Astrocyte of the spinal cord (primary cell): ENCODE data around the gene MRPL38.

Source experiments
- DNase-seq: peaks from one replicate; pipeline ENCODE4 v3.0.0; 2011; ENCODE audit warnings: low read depth, low spot score
- H3K4me3 ChIP-seq: 2 replicates; pipeline ENCODE4 v1.5.1; 2011; ENCODE audit warnings: low read depth, mild to moderate bottlenecking, low read length, moderate library complexity
- in situ Hi-C: cut with HindIII; loops from 2 replicates; pipeline ENCODE4 v1.10.0; 2017; ENCODE audit warnings: low sequenced_read_pairs
- TF ChIP-seq, protein P1 (sequence below): IDR thresholded peaks from 2 replicates; pipeline ENCODE4 v1.5.1; 2012; ENCODE audit warnings: low read depth, mild to moderate bottlenecking, low read length, inconsistent platforms

Gene MRPL38

DNA sequence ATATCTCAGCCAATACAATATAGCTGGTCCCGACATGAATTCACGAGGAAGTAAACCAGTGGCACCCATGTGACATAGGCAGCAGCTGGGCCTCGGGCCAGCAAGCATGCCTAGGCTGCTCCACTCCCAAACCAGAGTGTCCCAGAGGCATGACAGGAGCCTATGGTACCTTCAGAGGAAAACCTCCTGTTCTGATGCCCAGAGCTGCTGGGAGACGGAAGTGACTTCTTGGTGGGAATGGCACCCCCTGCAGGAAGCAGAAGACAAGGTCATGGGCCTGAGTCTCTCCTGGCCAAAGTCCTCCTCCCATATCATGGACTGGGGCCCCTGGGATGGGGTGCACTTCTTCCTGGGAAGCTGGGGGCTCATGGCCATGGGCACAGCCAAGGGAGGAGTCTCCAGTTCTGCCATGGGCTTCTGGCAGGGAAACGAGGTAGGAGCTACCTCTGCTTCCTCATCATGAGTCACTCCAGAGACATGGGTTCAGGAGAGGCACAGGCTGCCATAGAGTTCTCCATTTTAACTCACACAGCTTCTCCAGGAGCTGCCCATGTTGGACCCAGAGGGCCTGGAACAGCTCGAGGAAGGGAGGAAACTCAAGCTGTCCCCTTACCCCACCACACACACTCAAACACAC, 22.7 kb upstream of the MRPL38 start:
- DNase-seq: no peak
- no peak overlapping the region for H3K4me3 ChIP-seq
- in situ Hi-C loops: no loop called here
- TF ChIP-seq, protein P1, sequence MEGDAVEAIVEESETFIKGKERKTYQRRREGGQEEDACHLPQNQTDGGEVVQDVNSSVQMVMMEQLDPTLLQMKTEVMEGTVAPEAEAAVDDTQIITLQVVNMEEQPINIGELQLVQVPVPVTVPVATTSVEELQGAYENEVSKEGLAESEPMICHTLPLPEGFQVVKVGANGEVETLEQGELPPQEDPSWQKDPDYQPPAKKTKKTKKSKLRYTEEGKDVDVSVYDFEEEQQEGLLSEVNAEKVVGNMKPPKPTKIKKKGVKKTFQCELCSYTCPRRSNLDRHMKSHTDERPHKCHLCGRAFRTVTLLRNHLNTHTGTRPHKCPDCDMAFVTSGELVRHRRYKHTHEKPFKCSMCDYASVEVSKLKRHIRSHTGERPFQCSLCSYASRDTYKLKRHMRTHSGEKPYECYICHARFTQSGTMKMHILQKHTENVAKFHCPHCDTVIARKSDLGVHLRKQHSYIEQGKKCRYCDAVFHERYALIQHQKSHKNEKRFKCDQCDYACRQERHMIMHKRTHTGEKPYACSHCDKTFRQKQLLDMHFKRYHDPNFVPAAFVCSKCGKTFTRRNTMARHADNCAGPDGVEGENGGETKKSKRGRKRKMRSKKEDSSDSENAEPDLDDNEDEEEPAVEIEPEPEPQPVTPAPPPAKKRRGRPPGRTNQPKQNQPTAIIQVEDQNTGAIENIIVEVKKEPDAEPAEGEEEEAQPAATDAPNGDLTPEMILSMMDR: peak; percentile 30

DNA sequence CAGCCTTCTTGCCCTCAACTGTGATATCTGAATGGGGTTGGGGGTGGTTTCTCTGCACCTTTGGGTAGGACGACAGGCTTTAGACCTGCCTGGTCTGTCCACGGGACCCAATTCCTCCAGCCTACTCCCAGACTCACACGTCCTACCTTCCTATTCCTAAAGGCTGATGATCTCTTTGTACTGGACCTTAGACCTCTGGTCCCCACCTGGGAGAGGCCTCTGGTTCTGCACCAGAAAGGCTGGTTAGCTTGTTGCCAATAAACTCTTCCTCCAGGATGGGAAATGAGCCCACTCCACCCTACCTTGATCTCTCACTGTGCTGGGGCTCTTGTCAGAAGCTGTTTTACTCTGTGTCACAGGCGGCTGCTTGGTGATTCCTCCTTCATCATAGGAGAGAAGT, 21.8 kb upstream of the MRPL38 start:
- H3K4me3 ChIP-seq: no peak overlapping the region
- TF ChIP-seq, protein P1: no peak
- in situ Hi-C loops: no loop called here
- DNase-seq: no peak

DNA sequence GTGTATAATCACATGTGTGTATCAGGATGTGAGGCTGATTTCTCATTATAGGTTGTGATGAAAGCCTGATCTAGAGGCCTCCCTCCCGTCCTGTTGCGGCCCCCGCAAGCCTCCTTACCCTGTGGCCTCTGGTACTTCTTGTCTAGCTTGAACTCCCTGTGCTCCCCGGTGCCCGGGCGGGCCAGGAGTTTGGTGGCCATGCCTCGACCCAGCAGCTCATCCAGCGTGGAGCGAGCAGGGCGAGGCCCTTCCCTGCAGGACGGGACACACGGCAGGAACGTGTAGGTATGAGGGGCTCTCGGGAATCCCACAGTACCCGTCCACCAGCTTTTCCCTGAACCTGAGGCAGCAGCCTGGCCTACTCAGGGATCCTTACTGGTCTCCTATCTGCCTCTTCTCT, 21.2 kb upstream of the MRPL38 start:
- in situ Hi-C loops: no loop called here
- no peak overlapping the region for H3K4me3 ChIP-seq
- TF ChIP-seq, protein P1: no peak
- DNase-seq: no peak

DNA sequence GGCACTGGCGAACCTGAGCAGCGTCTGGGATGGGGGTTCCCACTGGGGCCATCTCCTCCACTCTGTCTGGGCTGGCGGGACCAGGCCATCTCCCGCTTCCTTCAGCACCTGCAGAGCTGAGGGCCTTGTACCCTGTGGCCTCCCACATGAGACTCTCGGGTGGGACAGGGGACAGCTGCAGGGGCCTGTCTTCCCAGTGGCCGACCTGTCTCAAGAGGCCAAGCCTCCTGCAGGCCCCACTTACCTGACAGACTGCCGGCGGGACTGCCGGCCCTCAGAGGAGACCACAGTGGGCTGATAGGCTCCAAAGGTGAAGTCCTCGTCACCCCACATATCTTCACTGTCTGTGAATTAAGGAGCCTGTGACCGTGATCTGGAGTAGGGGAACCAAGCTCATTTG, 20.4 kb upstream of the MRPL38 start:
- in situ Hi-C loops: no loop called here
- no peak overlapping the region for H3K4me3 ChIP-seq
- DNase-seq: no peak
- TF ChIP-seq, protein P1: no peak

DNA sequence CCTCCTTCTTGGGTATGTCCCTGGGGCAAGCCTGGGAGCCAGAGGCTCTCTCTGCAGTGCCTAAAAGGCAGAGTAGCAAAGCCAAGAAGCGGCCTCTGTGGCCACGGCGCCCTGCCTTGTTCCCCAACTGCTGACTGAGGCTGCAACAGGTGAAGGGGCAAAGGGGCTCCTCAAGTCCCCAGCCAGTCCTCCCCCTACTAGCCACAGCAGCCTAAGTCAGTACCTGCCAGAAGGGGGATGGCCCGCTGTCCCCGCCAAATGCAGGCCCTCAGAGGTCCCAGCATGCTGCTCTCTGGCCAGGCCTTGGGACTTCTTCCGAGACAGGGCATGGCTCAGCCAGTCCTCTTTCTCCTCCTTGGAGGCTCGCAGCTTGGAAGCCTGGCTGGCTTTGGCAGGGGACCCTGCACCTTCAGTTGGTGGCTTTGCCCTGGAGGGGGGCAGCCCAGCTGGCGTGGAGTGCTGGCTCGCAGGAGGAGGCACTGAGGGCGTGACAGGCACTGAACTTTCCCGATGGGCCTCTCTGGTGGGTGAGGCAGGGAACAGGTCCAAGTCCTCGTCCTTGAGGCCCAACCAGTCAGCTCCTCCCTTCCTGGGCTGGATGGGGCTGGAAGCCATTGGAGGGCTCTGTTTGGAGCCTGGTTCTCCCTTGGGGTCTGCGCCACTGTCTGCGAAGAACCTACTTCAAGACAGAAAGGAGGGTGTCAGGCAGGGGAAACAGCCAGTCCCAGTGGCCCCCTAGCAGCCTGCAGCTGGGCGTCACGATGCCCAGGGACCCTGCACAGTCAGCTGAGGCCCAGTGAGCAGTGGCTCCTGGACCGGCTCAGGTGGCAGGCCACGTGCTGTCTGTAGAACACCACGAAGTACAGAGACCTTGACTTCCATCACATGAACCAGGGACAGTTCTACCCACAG, 18.5 kb upstream of the MRPL38 start:
- DNase-seq: no peak
- in situ Hi-C loops: no loop called here
- H3K4me3 ChIP-seq: no peak overlapping the region
- TF ChIP-seq, protein P1: no peak

DNA sequence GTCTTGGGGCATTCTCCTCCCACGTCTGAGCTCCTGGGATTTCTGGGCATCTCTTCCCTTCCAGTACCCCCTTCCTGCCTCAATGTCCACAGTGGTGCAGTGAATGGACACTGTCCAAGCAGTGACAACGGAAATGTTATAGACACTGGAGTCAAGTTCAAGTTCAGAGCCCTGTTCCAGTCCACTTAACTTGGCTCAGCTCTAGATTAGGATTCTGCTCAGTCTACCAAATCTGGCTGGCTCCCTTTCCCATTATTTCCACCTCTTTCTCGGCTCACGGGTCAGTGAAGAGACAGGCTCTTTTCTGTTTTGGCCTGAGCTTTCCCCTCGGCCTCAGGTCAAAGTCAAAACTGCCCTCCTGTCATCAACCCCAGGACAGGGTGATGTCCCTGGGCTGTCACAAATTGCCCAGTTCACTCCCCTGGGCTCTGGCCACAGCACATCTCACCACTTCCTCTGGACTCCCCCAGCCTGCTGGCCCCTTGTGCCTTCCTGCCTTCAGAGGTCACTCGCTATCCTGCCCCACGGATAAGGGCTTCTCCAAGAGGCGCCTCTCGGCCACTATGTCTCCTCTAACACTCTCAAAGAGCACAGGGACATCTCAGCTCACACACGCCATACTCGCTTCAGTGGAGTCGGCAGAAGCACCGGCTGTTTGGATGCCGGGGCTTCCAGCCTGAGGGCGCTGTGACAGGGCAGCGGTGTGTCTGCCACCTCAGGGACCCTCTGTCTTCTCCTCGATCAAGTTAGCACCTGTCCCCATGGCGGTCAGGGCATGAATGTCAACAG, 17.7 kb upstream of the MRPL38 start:
- H3K4me3 ChIP-seq: no peak overlapping the region
- no peak for DNase-seq
- in situ Hi-C loops: no loop called here
- TF ChIP-seq, protein P1: no peak
